Uterus (tissue), 4 donors: ENCODE data around the gene CEBPA. TPM values are rescaled to one million over a fixed set of nuclear protein-coding genes. Genes with fewer than 3 reads are reported as not detected.

Source experiments
- DNase-seq, 2 donors: peaks; one replicate each; pipeline ENCODE4 v3.0.0-alpha.2; 2019 to 2020
- H3K27ac ChIP-seq, 2 donors: fragments of 200-600 bp; sonication (generic); 1 replicate in 1 of 2; 2 replicates in 1 of 2; pipeline ENCODE4 v1.5.1; 2016 to 2018
- H3K27me3 ChIP-seq, 2 donors: fragments of 200-600 bp; sonication (generic); one replicate each; pipeline ENCODE4 v1.5.1; 2018 to 2019; ENCODE audit warnings: control low read depth in 1 of 2
- H3K36me3 ChIP-seq, 2 donors: fragments of 200-600 bp; sonication (generic); one replicate each; pipeline ENCODE4 v1.5.1; 2019; ENCODE audit warnings: control low read depth in 1 of 2
- H3K4me1 ChIP-seq, 2 donors: fragments of 200-600 bp; sonication (generic); one replicate each; pipeline ENCODE4 v1.5.1; 2018 to 2019; ENCODE audit warnings: control low read depth in 1 of 2
- H3K4me3 ChIP-seq, 2 donors: fragments of 200-600 bp; sonication (generic); 1 replicate in 1 of 2; 2 replicates in 1 of 2; pipeline ENCODE4 v1.5.1; 2018 to 2019; ENCODE audit warnings: mild to moderate bottlenecking in 1 of 2
- H3K9me3 ChIP-seq, 2 donors: fragments of 200-600 bp; sonication (generic); one replicate each; pipeline ENCODE4 v1.5.1; 2019; ENCODE audit warnings: control low read depth in 1 of 2
- POLR2A ChIP-seq, 2 donors: fragments of 450-650 bp; IDR thresholded peaks; one replicate each; pipeline ENCODE4 v1.6.1; 2016; ENCODE audit warnings: antibody characterized with exemption in 2 of 2, mild to moderate bottlenecking in 1 of 2, moderate library complexity in 1 of 2
- intact Hi-C: fragments of 100-400 bp; cut with DNase I; formaldehyde crosslinking; loops from one replicate; pipeline ENCODE4 v1.15.1; 2023; ENCODE audit warnings: low total_unique reads
- total RNA-seq, 4 donors: library from RNA; depleted of rRNA in 3 of 4; stranded (reverse); fragments of >200 nt in 3 of 4; gene quantifications; one replicate each; pipeline versions ENCODE4 v1.1.0 to v1.2.4, GENCODE V29; 2014 to 2023
- TF ChIP-seq, protein P1 (sequence below), 4 experiments: fragments of 200-600 bp in 2 of 4; fragments of 450-650 bp in 2 of 4; sonication (generic) in 2 of 4; IDR thresholded peaks; one replicate each; pipeline ENCODE4 v1.5.1; 2016 to 2019; ENCODE audit warnings: antibody characterized with exemption in 4 of 4, mild to moderate bottlenecking in 2 of 4, moderate library complexity in 1 of 4
- donor health status: DM: yes; HTN: yes; CAD: no.

CEBPA gene
- total RNA-seq, 4 donors from 2014 or later: 1.3 to 9.1 (median 5.0) TPM

DNA sequence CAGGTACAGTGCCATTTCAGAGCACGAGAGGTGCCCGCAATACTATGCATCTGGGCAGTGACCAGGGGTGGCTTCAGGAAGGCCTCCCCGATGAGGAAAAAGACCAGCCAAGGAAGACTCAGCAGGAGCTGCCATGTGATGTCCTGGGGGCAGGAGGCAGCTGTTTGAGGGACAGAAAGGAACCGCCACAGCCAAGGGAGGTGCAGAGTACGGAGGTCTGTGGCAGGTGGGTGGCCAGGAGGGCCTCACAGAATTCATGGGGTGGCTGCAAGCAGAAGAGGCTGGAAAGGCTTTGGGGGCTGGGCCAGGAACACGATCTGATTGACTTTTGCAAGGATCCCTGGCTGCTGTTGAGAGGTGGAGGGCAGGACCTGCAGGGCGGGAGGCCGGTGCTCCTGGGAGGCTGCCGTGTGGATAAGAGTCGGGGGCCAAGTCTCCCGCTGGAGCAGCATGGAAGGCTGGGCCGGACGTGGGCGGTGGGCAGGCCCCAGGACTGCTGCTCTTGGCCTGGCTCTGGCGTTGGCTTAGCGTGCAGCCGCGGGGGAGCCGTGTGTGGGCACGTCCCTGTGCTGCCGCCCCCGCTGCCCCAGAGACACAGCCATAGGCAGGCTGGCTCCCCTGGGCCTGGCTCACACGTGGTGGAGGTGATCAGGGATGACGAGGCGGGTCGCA is 29.1 kb downstream of the CEBPA start:
- intact Hi-C loops: no loop called here
- Histone ChIP-seq H3K4me1 (peaks cover 0 to 5% of the 10 kb centered on the region in 2 donors), H3K27me3 (no peaks in the 10 kb centered on the region), H3K9me3 (no peaks in the 10 kb centered on the region), H3K27ac (no peak overlapping the region), H3K4me3 (no peak overlapping the region), H3K36me3 (no peaks in the 10 kb centered on the region)
- peak in 1 of 2 donors; percentile 26 for DNase-seq
- TF ChIP-seq, protein P1, sequence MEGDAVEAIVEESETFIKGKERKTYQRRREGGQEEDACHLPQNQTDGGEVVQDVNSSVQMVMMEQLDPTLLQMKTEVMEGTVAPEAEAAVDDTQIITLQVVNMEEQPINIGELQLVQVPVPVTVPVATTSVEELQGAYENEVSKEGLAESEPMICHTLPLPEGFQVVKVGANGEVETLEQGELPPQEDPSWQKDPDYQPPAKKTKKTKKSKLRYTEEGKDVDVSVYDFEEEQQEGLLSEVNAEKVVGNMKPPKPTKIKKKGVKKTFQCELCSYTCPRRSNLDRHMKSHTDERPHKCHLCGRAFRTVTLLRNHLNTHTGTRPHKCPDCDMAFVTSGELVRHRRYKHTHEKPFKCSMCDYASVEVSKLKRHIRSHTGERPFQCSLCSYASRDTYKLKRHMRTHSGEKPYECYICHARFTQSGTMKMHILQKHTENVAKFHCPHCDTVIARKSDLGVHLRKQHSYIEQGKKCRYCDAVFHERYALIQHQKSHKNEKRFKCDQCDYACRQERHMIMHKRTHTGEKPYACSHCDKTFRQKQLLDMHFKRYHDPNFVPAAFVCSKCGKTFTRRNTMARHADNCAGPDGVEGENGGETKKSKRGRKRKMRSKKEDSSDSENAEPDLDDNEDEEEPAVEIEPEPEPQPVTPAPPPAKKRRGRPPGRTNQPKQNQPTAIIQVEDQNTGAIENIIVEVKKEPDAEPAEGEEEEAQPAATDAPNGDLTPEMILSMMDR (IDR thresholded peaks at IDR 0.05): no peak
- TF ChIP-seq POLR2A (IDR thresholded peaks at IDR 0.05): no peak

DNA sequence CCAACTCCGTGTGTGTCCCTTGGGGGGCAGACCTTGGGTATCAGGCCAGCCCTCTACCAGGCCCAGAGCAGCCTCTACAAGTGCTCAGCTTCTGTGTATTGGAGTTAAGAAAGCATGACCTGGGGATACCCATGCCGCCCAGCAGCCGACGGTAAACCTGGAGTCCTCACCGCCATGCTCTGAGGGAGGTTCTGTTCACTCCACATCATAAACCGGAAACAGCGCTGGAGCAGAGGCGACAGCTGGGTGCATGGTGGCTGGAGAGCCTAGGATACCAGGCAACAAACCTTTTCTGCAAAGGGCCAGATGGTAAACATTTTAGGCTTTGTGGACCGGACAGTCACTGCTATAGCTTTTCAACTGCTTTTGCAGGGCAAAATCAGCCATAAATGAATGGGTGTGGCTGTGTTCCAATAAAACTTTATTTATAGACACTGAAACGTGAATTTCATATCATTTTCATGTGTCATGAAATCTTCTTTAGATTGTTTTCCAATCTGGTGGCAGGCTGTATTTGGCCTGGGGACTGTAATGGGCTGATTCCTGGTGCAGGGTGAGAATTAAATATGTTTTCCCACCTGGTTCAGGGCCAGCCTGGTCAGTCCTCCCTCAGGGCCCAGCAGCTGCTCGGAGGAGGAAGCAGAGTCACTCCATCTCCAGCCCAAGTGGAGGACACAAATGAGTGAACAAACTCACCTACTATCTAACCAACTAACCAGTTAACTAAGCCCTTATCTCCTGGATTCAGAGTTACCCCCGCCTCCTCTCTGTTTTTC is 30.9 kb downstream of the CEBPA start:
- H3K27me3 ChIP-seq: no peaks in the 10 kb centered on the region
- no peaks in the 10 kb centered on the region for H3K36me3 ChIP-seq
- no peak overlapping the region for H3K27ac ChIP-seq
- H3K4me3 ChIP-seq: no peak overlapping the region
- no peak for TF ChIP-seq POLR2A (IDR thresholded peaks at IDR 0.05)
- TF ChIP-seq, protein P1 (IDR thresholded peaks at IDR 0.05): no peak
- H3K9me3 ChIP-seq: no peaks in the 10 kb centered on the region
- H3K4me1 ChIP-seq: peaks cover 0 to 5% of the 10 kb centered on the region in 2 donors
- intact Hi-C loops: no loop called here
- DNase-seq: no peak

DNA sequence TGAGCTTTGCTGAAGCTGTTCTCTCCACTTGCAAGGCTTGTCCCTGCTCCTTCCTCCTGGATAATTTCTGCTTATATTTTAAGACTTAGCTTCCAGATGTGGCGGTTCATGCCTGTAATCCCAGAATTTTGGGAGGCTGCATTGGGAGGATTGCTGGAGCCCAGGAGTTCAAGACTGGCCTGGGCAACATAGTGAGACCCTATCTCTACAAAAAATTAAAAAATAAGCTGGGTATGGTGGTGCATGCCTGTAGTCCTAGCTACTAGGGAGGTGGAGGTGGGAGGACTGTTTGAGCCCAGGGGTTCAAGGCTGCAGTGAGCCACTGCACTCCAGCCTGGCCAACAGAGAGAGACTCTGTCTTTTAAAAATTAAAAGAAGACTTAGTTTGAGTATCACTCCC is 31.6 kb downstream of the CEBPA start:
- peaks cover 0 to 5% of the 10 kb centered on the region in 2 donors for H3K4me1 ChIP-seq
- no peak overlapping the region for H3K27ac ChIP-seq
- H3K9me3 ChIP-seq: no peaks in the 10 kb centered on the region
- no peak overlapping the region for H3K4me3 ChIP-seq
- intact Hi-C loops: no loop called here
- H3K36me3 ChIP-seq: no peaks in the 10 kb centered on the region
- H3K27me3 ChIP-seq: no peaks in the 10 kb centered on the region
- DNase-seq: no peak
- TF ChIP-seq, protein P1 (IDR thresholded peaks at IDR 0.05): no peak
- no peak for TF ChIP-seq POLR2A (IDR thresholded peaks at IDR 0.05)

DNA sequence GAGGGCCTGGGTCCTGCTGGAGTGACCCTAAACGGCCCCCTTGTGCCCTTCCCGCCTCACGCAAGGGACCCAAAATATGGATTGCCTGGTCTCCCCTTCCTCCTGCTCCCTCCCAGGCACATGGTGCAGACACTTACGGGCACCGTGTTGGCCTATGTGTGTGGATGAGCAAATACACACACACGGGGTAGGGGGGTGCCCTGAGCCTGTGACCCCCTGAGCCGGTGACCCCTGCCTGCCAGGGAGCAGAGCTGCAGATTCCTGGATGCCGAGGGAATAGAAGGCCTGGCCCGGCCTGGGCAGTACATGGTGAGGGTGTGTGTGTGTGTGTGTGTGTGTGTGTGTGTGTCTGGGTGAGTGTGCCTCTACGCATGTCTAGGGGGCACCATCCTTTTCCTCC is 33.3 kb downstream of the CEBPA start:
- Histone ChIP-seq H3K27ac (no peak overlapping the region), H3K36me3 (no peaks in the 10 kb centered on the region), H3K4me3 (no peak overlapping the region), H3K27me3 (no peaks in the 10 kb centered on the region), H3K4me1 (peaks cover 0 to 5% of the 10 kb centered on the region in 2 donors), H3K9me3 (no peaks in the 10 kb centered on the region)
- no peak for DNase-seq
- intact Hi-C loops: no loop called here
- no peak for TF ChIP-seq POLR2A (IDR thresholded peaks at IDR 0.05)
- TF ChIP-seq, protein P1 (IDR thresholded peaks at IDR 0.05): no peak
